NCI-H2196 treated with DMSO at 0.1 percent for 48 hours (cell line): ENCODE data around the gene NEIL3.

Experiments used
- DNase-seq: peaks from one replicate; lab custom pipeline; 2025; ENCODE audit not compliant: unreplicated experiment; lab: John Stamatoyannopoulos, UW

Gene NEIL3

DNA sequence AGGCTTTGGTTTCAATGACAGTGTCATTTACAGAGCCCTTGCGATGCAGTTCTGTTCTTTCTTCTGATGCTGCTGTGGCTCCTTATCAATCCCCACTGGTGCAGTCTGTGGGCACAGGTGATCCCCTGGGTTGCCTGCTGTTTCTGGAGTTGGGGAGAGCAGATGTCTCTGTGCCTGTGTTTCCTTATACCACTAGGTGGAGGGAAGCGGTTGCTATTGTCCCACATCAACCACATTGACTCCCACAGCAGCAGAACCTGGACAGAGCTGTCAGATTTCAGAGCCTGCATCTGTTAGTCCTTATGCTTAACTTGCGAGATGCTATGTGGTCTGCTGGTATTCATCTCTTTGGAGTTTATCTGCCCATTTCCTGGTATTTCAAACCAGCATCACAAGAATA is 57.7 kb downstream of the NEIL3 start:
- no peak for DNase-seq

- no peak for DNase-seq
These were observed 59.7 kb downstream of the NEIL3 start for GRCh38 chr4:177369372-177369771.

GRCh38 chr4:177371461-177371860 is 61.8 kb downstream of the NEIL3 start:
- DNase-seq = no peak

GRCh38 chr4:177374966-177375365 is 65.3 kb downstream of the NEIL3 start:
- DNase-seq = no peak

- DNase-seq = no peak
These were observed 65.7 kb downstream of the NEIL3 start for GRCh38 chr4:177375372-177375771.

GRCh38 chr4:177376024-177376423 is 66.3 kb downstream of the NEIL3 start:
- no peak for DNase-seq

DNA sequence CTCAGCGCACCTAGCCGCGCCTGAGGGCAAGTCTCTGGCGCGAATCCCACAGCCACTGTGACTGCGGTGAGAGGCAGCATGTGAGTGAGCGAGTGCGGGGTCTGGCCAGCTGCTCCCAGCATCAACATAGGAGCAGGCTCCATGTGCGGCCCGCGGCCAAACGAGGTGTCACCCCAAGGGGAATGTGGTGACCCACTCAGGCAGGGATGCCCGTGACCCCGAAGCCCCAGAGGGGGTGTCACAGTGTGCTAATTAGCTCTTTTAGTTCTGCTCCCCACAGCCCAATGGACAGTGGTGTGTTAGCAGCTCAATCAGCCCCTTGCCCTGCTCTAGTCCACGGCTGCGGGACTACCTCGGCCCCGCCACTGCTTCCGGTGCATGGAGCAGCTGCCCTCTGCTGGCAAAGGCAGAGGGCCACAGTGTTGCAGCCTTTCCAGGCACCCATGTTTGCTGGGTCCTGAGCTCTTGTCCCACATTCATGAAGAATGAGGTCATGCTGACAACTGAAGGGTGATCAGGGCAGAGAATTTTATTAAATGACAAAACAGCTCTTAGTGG is 71.1 kb downstream of the NEIL3 start:
- no peak for DNase-seq

DNA sequence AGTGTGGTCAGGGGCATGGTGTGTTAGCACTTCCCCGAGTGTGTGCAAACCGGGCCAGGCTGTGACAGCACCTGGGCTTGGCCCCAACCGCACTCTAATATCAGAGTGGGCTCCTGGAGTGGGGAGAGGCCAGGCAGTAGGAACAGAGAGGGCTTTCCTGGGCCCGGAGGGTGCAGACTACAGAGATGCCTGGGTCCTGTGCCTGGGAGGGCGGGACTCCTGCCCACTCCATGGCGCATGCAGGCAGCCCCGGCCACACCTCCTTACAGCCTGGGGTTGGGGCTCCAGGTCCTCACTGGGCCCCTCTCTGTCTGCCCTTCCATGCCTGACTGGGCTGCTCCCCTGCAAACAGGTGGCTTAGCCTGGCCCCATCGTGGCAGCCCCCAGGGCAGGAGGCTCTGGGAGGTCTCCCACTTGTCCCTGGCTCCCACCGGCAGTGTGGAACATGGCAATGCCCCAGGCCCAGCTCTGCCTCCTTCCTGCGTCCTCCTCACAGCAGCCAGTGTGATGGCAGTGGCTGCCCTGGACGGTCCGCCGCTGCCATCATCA is 72.2 kb downstream of the NEIL3 start:
- DNase-seq = no peak

DNA sequence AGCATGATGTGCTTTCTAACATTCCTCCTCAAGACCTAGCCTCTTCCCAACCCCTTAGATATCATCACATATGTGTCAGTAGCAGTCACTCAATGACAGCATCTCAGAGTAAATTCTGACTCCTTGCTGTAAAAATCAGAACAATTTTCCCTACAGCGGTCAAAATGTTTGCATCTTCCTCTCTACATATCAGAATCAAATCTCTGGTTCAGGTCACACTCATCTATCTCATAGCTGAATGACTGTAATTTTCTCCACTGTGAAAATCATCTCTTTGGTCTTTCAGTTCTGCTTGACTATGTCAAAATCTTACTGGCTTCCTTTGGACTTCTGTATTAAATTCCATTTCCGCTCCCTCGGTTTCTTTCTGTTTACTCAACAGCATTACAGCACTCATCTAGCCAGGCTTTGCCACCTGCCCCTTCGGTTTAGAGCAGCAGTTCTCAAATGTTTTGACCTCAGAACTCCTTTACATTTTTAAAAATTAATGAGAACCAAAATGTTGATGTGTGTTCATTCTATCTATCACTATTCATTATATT is 75.3 kb downstream of the NEIL3 start:
- DNase-seq = no peak

GRCh38 chr4:177385576-177386277 is 76.1 kb downstream of the NEIL3 start:
- DNase-seq = no peak

DNA sequence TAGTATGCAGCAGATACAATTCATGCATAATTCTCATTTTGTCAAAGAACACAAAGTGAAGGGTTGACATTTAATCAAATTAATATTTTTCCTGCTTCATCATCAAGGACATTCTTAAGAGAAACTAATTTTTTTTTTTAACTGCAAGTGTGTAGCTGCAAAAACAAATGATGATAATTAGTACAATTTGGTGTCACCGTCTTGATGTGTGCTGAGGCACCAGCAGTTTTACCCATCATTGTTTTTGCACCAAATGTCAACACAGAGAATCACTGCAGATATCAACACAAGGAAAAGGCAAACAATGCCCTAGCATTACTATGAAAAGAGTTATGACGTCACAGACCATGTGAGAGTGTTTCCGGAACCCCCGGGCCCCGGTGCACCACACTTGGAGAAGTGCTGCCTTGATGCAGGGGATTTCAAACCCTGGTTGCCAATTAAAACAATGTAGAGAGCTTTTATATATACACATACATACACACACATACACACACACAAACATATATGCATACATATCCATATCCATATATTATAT is 76.7 kb downstream of the NEIL3 start:
- DNase-seq = no peak

DNA sequence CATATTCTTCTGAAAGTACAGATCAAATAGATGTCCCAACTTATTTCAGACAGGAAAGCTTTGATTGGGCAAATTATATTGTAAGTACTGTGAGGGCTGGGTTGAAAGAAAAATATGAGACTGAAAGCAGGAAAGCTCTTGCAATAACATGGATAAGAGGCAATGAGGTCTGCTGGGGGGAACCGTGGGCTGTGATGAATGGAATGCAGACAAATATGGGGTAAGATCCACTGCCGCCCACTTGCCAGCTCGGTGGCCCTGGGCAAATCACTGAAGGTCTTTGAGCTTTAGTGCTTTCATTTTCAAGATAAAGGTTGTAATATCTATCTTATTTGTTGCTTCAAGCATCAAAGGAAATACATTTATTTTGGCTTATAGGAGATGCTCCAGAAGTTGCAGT is 81.6 kb downstream of the NEIL3 start:
- no peak for DNase-seq

- DNase-seq = no peak
These were observed 82.3 kb downstream of the NEIL3 start for GRCh38 chr4:177391953-177392352.

DNA sequence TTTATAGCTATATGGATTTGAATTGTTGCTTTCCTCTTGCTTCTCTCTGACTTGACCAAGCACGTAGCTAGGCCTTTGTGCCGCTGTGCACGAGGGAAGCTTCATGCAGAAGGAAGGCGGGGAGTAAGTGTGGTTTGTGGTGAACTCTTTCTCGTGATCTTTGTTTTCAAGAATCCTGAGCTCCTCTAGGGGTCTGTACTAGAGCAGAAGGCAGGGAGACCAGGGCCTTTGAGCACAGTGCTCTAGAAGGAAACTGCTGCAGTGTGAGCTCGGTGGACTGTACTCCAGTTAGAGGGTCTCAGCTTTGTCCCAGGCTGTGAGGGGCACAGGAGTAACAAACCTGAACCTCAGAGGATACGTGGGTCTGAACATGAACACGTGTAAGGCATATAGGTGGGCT is 83.6 kb downstream of the NEIL3 start:
- no peak for DNase-seq

- no peak for DNase-seq
These were observed 86.7 kb downstream of the NEIL3 start for GRCh38 chr4:177396352-177396751.

DNA sequence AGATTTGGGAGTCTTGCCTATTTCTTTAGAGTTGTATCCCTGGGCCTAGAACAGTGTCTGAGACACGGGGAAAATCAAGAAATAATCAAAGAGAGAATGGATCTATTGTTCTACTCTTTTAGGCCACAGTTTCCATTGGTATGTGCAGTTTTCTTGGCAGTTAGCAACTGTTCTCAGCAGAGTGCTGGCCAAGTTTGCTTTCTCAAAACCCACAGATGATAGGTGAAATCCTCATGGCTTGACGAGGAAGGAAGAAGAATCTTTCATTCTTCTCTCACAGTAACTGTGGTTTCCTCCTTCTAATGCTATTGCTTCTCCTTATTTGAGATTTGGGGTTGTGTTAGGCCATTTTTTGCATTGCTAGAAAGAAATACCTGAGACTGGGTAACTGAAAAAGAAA is 90.4 kb downstream of the NEIL3 start:
- DNase-seq = no peak

GRCh38 chr4:177401658-177402273 is 92.1 kb downstream of the NEIL3 start:
- DNase-seq = no peak

DNA sequence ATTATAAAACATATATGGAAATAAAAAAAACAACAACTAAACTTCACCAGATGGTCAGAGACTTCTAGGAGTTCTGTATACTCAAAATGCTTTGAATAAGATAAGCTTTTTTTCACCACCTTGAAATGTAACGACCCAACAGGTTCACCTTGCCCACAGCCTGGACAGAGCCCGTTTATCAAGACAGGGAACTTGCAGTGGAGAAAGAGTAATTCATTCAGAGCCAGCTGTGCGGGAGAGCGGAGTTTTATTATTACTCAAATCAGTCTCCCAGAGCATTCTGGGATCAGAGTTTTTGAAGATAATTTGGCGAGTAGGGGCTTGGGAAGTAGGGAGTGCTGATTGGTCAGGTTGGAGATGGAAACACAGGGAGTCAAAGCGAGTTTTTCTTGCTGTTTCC is 94.1 kb downstream of the NEIL3 start:
- DNase-seq = no peak

DNA sequence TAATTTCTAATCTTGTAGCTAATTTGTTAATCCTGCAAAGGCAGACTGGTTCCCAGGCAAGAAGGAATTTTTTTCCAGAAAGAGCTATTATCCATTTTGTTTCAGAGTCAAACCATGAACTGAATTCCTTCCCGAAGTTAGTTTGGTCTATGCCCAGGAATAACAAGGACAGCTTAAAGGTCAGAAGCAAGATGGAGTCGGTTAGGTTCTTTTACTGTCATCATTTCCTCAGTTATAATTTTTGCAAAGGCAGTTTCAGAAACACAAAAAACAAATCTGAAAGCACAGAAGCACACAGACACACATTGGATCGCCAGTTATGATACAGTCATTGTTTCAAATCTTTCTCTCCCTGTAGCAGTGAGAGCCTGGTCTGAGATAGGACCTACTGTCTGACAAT is 94.7 kb downstream of the NEIL3 start:
- no peak for DNase-seq

DNA sequence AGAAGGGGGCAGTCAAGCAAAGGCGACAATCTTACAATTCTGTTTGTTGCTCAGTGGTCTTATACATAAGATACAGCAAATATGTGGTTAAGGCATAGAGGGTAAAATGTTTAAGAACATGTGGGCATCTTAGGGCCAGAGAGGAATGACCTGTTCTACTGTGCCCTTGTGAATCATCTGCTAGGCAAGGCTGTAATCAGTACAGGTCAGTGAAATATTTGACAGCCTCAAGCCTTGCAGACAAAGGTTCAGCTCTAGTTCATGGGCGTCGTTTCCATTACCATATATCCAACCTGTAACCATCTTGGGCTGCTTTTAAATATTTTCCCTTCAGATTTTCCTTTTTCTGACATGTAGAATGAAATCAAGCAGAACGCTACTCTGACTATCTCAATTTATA is 95.3 kb downstream of the NEIL3 start:
- no peak for DNase-seq

- DNase-seq = no peak
These were observed 95.8 kb downstream of the NEIL3 start for GRCh38 chr4:177405508-177405907.

DNA sequence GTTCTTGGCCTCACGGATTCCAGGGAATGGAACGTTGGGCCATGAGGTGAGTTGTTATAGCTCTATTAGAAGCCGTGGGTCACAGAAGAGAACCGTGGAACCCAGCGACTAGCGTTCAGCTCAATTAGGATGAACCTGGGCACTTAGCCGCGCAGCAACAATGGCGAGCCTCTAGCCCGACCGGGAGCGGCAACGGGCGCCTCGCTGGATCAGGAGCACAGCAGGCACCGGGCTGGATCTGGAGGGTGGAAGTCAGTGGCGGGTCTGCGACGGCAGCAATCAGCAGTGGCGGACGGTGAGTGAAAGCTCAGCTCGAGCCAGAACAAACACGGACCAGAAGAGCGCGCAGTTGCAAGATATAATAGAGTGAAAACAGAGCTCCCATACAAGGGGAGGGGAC is 98.3 kb downstream of the NEIL3 start:
- no peak for DNase-seq
